Peyer's patch (tissue), 4 donors: ENCODE measurements around the gene TIGD3.

Experiments
- CTCF ChIP-seq, 6 experiments: fragments of 450-650 bp in 4 of 6; fragments of 200-600 bp in 2 of 6; sonication (generic) in 1 of 6; IDR thresholded peaks; one replicate each; pipeline ENCODE4 v1.5.1; 2017 to 2019; ENCODE audit warnings: antibody characterized with exemption in 6 of 6, mild to moderate bottlenecking in 3 of 6, moderate library complexity in 1 of 6
- POLR2A ChIP-seq, 2 donors: fragments of 450-650 bp; IDR thresholded peaks; one replicate each; pipeline ENCODE4 v1.5.1; 2017; ENCODE audit warnings: antibody characterized with exemption in 2 of 2, mild to moderate bottlenecking in 2 of 2, moderate library complexity in 2 of 2

- no peak for TF ChIP-seq CTCF (IDR thresholded peaks at IDR 0.05)
- TF ChIP-seq POLR2A (IDR thresholded peaks at IDR 0.05) = no peak
Observed at GRCh38 chr11:65377036-65377435, 22.5 kb downstream of the TIGD3 start.
